A549 (cell line): ENCODE data around the gene DPM1.

ENCODE experiments used
- CHD2 ChIP-seq: fragments of 150-350 bp; IDR thresholded peaks from 2 replicates; pipeline ENCODE4 v1.6.1; 2014; ENCODE audit warnings: low read length; ENCODE audit not compliant: partially characterized antibody
- FOSL2 ChIP-seq, 2 experiments: fragments of 450-650 bp in 1 of 2; fragments of >200 bp in 1 of 2; sonication (Bioruptor Twin) in 1 of 2; formaldehyde crosslinking; IDR thresholded peaks; 2 replicates each; pipeline versions ENCODE4 v1.5.0 to v1.6.1; 2016 to 2020; ENCODE audit warnings: mild to moderate bottlenecking in 1 of 2, moderate library complexity in 1 of 2
- KDM1A ChIP-seq: fragments of 200-600 bp; sonication (generic); IDR thresholded peaks from 2 replicates; pipeline ENCODE4 v1.6.1; 2016; ENCODE audit warnings: low read depth, mild to moderate bottlenecking
- POLR2A ChIP-seq: IDR thresholded peaks from 2 replicates; pipeline ENCODE4 v1.6.1; 2012; ENCODE audit warnings: mild to moderate bottlenecking, low read length
- TF ChIP-seq, protein P1 (sequence below): fragments of >200 bp; sonication (Bioruptor Twin); formaldehyde crosslinking; IDR thresholded peaks from 3 replicates; pipeline ENCODE4 v1.5.1; 2016

DNA sequence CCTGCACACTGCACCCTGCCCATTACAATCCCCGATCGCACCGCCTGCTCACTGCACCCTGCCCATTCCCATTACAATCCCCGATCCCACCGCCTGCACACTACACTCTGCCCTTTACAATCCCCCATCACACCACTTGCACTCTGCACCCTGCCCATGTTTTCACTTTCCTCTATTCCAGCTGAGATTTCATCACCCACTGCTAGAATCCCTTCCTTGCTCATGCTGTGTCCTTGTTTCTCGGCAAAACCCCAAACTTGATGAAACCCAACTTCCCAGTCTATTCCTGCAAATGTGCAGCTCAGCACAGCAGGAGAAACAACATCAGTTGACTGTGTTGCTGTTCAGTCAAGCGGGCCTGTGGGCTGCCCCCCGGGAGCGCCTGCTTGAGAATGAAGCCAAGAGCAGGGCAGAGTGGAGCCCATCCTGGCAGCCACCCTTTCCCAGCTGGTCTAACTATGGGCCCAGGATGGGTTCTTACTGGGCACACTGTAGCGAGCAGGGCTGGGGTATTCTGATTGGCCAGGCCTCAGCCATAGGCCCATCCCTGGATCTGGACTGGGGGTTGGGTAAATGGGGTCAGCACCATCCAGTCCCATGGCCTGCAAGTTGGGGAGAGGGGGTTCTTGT lies 17.5 kb upstream of the DPM1 start:
- TF ChIP-seq, protein P1, sequence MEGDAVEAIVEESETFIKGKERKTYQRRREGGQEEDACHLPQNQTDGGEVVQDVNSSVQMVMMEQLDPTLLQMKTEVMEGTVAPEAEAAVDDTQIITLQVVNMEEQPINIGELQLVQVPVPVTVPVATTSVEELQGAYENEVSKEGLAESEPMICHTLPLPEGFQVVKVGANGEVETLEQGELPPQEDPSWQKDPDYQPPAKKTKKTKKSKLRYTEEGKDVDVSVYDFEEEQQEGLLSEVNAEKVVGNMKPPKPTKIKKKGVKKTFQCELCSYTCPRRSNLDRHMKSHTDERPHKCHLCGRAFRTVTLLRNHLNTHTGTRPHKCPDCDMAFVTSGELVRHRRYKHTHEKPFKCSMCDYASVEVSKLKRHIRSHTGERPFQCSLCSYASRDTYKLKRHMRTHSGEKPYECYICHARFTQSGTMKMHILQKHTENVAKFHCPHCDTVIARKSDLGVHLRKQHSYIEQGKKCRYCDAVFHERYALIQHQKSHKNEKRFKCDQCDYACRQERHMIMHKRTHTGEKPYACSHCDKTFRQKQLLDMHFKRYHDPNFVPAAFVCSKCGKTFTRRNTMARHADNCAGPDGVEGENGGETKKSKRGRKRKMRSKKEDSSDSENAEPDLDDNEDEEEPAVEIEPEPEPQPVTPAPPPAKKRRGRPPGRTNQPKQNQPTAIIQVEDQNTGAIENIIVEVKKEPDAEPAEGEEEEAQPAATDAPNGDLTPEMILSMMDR, result no peak
- no peak for TF ChIP-seq POLR2A
- no peak for TF ChIP-seq CHD2
- TF ChIP-seq FOSL2 (IDR thresholded peaks at IDR 0.05), result no peak
- TF ChIP-seq FOSL2 (CRISPR knock-in tag; IDR thresholded peaks at IDR 0.05), result no peak
- no peak for TF ChIP-seq KDM1A
